H9 (cell line): Measurements from ENCODE around the gene CADPS2. TPM values are rescaled to one million over a fixed set of nuclear protein-coding genes. Genes with fewer than 3 reads are reported as not detected.
A peak's percentile ranks its signal among the peaks of the same experiment; 100 is the strongest.

Source experiments
- DNase-seq: peaks from one replicate; pipeline ENCODE4 v3.0.0-alpha.2; 2017
- H2AFZ ChIP-seq: one replicate; pipeline ENCODE4 v1.6.1; 2013; ENCODE audit warnings: mild to moderate bottlenecking, low read length, control low read depth, moderate library complexity
- H2AK5ac ChIP-seq: 2 replicates; pipeline ENCODE4 v1.6.1; 2013; ENCODE audit warnings: low read length, control low read depth, mixed read lengths; ENCODE audit not compliant: insufficient read length
- H2BK120ac ChIP-seq: one replicate; pipeline ENCODE4 v1.6.1; 2013; ENCODE audit warnings: low read depth, mild to moderate bottlenecking, low read length, control low read depth, inconsistent platforms; ENCODE audit not compliant: poor library complexity, severe bottlenecking
- H2BK12ac ChIP-seq: 2 replicates; pipeline ENCODE4 v1.6.1; 2013; ENCODE audit warnings: low read length, control low read depth, mixed read lengths, low read depth; ENCODE audit not compliant: insufficient read length
- H2BK15ac ChIP-seq: 2 replicates; pipeline ENCODE4 v1.6.1; 2013; ENCODE audit warnings: low read depth, low read length, control low read depth
- H2BK20ac ChIP-seq: one replicate; pipeline ENCODE4 v1.6.1; 2013; ENCODE audit warnings: low read depth, mild to moderate bottlenecking, low read length, control low read depth, inconsistent platforms; ENCODE audit not compliant: poor library complexity, severe bottlenecking
- H2BK5ac ChIP-seq: 2 replicates; pipeline ENCODE4 v1.6.1; 2013; ENCODE audit warnings: low read length, control low read depth, mixed read lengths; ENCODE audit not compliant: insufficient read length
- H3K14ac ChIP-seq: 2 replicates; pipeline ENCODE4 v1.6.1; 2013; ENCODE audit warnings: low read length, control low read depth; ENCODE audit not compliant: insufficient read depth
- H3K18ac ChIP-seq: 2 replicates; pipeline ENCODE4 v1.6.1; 2013; ENCODE audit warnings: low read depth, mild to moderate bottlenecking, mixed read lengths, low read length, control low read depth; ENCODE audit not compliant: insufficient read length
- H3K23ac ChIP-seq: 2 replicates; pipeline ENCODE4 v1.6.1; 2013; ENCODE audit warnings: low read length, control low read depth, mixed read lengths, low read depth; ENCODE audit not compliant: insufficient read length
- H3K23me2 ChIP-seq: 2 replicates; pipeline ENCODE4 v1.6.1; 2013; ENCODE audit warnings: low read depth, mild to moderate bottlenecking, mixed read lengths, low read length, control low read depth; ENCODE audit not compliant: insufficient read length, poor library complexity, severe bottlenecking
- H3K27ac ChIP-seq: 2 replicates; pipeline ENCODE4 v1.5.1; 2013; ENCODE audit warnings: low read length, control low read depth, mixed read lengths, low read depth; ENCODE audit not compliant: insufficient read length
- H3K27me3 ChIP-seq: 2 replicates; pipeline ENCODE4 v1.6.1; 2013; ENCODE audit warnings: low read length, control low read depth, inconsistent platforms; ENCODE audit not compliant: insufficient read depth
- H3K4ac ChIP-seq: 2 replicates; pipeline ENCODE4 v1.6.1; 2013; ENCODE audit warnings: low read depth, mild to moderate bottlenecking, control low read depth, inconsistent platforms, low read length, moderate library complexity
- H3K4me1 ChIP-seq: 2 replicates; pipeline ENCODE4 v1.6.1; 2013; ENCODE audit warnings: low read length, control low read depth, inconsistent platforms; ENCODE audit not compliant: insufficient read depth
- H3K4me2 ChIP-seq: 2 replicates; pipeline ENCODE4 v1.6.1; 2013; ENCODE audit warnings: low read length, control low read depth, mixed read lengths; ENCODE audit not compliant: insufficient read length, insufficient read depth
- H3K56ac ChIP-seq: 2 replicates; pipeline ENCODE4 v1.6.1; 2013; ENCODE audit warnings: low read depth, mild to moderate bottlenecking, mixed read lengths, low read length, control low read depth; ENCODE audit not compliant: insufficient read length
- H3K79me1 ChIP-seq: 2 replicates; pipeline ENCODE4 v1.6.1; 2013; ENCODE audit warnings: low read depth, mild to moderate bottlenecking, moderate library complexity, low read length, control low read depth, inconsistent platforms; ENCODE audit not compliant: insufficient read depth, poor library complexity, severe bottlenecking
- H3K79me2 ChIP-seq: 2 replicates; pipeline ENCODE4 v1.6.1; 2013; ENCODE audit warnings: low read length, control low read depth, inconsistent platforms; ENCODE audit not compliant: insufficient read depth
- H3K9ac ChIP-seq: 2 replicates; pipeline ENCODE4 v1.6.1; 2013; ENCODE audit warnings: low read length, control low read depth, mixed read lengths; ENCODE audit not compliant: insufficient read length; ENCODE audit errors: extremely low read depth
- H3K9me3 ChIP-seq: one replicate; pipeline ENCODE4 v1.6.1; 2013; ENCODE audit warnings: low read depth, low read length, inconsistent platforms; ENCODE audit not compliant: control insufficient read depth
- H3T11ph ChIP-seq: one replicate; pipeline ENCODE4 v1.6.1; 2013; ENCODE audit warnings: mild to moderate bottlenecking, low read length, control low read depth, inconsistent platforms
- H4K20me1 ChIP-seq: one replicate; pipeline ENCODE4 v1.6.1; 2013; ENCODE audit not compliant: control insufficient read depth, insufficient read length, insufficient read depth
- H4K5ac ChIP-seq: 2 replicates; pipeline ENCODE4 v1.6.1; 2013; ENCODE audit warnings: low read depth, mild to moderate bottlenecking, mixed read lengths, low read length, control low read depth; ENCODE audit not compliant: insufficient read length
- H4K8ac ChIP-seq: replicated peaks from 2 replicates; pipeline ENCODE4 v1.6.1; 2013; ENCODE audit warnings: low read length, control low read depth, mixed read lengths, low read depth; ENCODE audit not compliant: insufficient read length
- H4K91ac ChIP-seq: 2 replicates; pipeline ENCODE4 v1.6.1; 2013; ENCODE audit warnings: low read depth, mild to moderate bottlenecking, moderate library complexity, mixed read lengths, low read length, control low read depth; ENCODE audit not compliant: insufficient read length
- H3K27ac Mint-ChIP-seq, 3 experiments: 2 replicates in 2 of 3; 3 replicates in 1 of 3; pipeline ENCODE4 v1.8.0; 2020 to 2021; ENCODE audit warnings: mixed read lengths in 3 of 3, mild to moderate bottlenecking in 1 of 3, moderate library complexity in 1 of 3
- H3K27me3 Mint-ChIP-seq: 2 replicates; pipeline ENCODE4 v1.8.0; 2021; ENCODE audit warnings: low read depth, mild to moderate bottlenecking, moderate library complexity, mixed read lengths
- H3K36me3 Mint-ChIP-seq, 3 experiments: 2 replicates in 2 of 3; 3 replicates in 1 of 3; pipeline ENCODE4 v1.8.0; 2020 to 2021; ENCODE audit warnings: low read depth in 3 of 3, mixed read lengths in 3 of 3; ENCODE audit not compliant: insufficient read depth in 1 of 3
- H3K4me1 Mint-ChIP-seq, 2 experiments: 2 replicates each; pipeline ENCODE4 v1.8.0; 2020; ENCODE audit warnings: mixed read lengths in 2 of 2
- H3K4me3 Mint-ChIP-seq, 2 experiments: 2 replicates in 1 of 2; 3 replicates in 1 of 2; pipeline ENCODE4 v1.8.0; 2020 to 2021; ENCODE audit warnings: mild to moderate bottlenecking in 2 of 2, mixed read lengths in 2 of 2, moderate library complexity in 1 of 2
- H3K9me3 Mint-ChIP-seq, 2 experiments: 2 replicates in 1 of 2; 3 replicates in 1 of 2; pipeline ENCODE4 v1.8.0; 2020; ENCODE audit warnings: mild to moderate bottlenecking in 2 of 2, mixed read lengths in 2 of 2, moderate library complexity in 1 of 2
- WGBS: extraction: QIAGEN DNeasy Blood & Tissue Kit; methylation state at CpG from one replicate; pipeline ENCODE4 v1.1.7; 2013; ENCODE audit warnings: missing lambda C conversion rate, low lambda C conversion rate, mixed read lengths; ENCODE audit not compliant: insufficient read length; ENCODE audit errors: extremely low coverage; 5-methylcytosine and 5-hydroxymethylcytosine counted together
- total RNA-seq: library from RNA; stranded (reverse); gene quantifications from 2 replicates; pipeline ENCODE4 v1.2.1, GENCODE V29; 2021
- TF ChIP-seq, protein P1 (sequence below): fragments of 200-600 bp; sonication (generic); conservative IDR thresholded peaks from 3 replicates; pipeline ENCODE4 v1.8.0; 2021; ENCODE audit warnings: antibody characterized with exemption, mild to moderate bottlenecking

The CADPS2 gene
- total RNA-seq, 1 experiment from 2014 or later: 7.1 TPM

DNA sequence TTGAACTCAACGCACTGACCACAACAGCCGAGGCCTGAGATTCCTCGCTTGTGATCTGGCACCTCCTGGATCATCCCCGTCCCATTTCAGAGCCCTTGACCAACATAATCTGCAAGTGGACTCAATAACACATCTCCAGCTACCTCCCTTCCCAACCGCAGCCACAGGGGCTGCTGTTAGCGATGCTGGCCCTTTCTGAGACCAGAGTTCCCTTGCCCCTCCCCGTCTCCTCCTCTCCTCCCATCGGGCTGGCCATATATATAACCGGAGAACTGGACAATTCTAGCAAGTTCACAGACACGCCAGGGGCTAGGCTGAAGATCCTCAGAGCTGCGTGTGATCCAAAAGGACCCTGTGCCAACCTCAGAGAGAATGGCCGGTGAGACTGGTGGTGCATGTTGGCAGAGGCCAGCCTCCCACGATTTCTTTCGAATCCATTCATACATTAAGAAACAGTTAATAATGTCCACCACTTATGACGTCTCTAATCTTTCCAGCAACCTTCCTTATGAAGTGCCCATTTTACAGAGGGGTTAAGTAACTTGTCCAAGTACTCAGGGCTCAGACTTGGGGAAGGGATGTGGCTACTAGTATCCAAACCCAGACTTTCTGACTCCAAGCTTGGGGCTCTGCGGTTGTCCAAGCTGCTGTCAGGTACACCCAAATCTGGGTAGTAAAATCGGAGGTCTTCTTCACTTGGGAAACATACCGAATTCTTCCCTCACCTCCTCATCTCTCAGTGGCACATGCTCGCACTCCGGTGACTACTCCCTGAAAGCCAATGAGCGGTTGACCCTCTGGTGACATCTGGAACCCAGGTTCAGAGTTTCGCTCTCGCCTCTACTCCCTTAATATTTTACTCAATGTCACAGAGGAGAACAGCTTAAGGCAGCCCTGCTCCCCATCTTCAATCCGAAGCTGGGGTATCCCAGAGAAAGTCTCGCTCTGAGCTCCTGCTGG, 570.5 kb downstream of the CADPS2 start:
- TF ChIP-seq, protein P1, sequence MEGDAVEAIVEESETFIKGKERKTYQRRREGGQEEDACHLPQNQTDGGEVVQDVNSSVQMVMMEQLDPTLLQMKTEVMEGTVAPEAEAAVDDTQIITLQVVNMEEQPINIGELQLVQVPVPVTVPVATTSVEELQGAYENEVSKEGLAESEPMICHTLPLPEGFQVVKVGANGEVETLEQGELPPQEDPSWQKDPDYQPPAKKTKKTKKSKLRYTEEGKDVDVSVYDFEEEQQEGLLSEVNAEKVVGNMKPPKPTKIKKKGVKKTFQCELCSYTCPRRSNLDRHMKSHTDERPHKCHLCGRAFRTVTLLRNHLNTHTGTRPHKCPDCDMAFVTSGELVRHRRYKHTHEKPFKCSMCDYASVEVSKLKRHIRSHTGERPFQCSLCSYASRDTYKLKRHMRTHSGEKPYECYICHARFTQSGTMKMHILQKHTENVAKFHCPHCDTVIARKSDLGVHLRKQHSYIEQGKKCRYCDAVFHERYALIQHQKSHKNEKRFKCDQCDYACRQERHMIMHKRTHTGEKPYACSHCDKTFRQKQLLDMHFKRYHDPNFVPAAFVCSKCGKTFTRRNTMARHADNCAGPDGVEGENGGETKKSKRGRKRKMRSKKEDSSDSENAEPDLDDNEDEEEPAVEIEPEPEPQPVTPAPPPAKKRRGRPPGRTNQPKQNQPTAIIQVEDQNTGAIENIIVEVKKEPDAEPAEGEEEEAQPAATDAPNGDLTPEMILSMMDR: no peak
- H3K36me3 Mint-ChIP-seq: no peaks in the 10 kb centered on the region; a peak in 1 of 7 replicates
- no peak overlapping the region for H3K23ac ChIP-seq
- WGBS: no CpG with 5 or more reads among the region's 25 CpGs
- peak overlapping the region; percentile 50 to 54; a peak in 3 of 5 replicates for H3K4me3 Mint-ChIP-seq
- H2BK120ac ChIP-seq: no peak overlapping the region
- no peak overlapping the region for H3T11ph ChIP-seq
- H3K14ac ChIP-seq: no peak overlapping the region
- no peaks in the 10 kb centered on the region for H3K79me1 ChIP-seq
- no peaks in the 10 kb centered on the region for H3K79me2 ChIP-seq
- H3K4me1 ChIP-seq: peaks cover 7% of the 10 kb centered on the region; the same call in 1 of the 2 replicates
- H4K5ac ChIP-seq: no peak overlapping the region
- no peaks in the 10 kb centered on the region for H4K20me1 ChIP-seq
- H3K9ac ChIP-seq: no peak overlapping the region
- peak; percentile 54 for DNase-seq
- H4K91ac ChIP-seq: no peak overlapping the region
- no peak overlapping the region for H3K18ac ChIP-seq
- no peak overlapping the region for H2BK12ac ChIP-seq
- H3K56ac ChIP-seq: no peak overlapping the region
- H2BK20ac ChIP-seq: no peak overlapping the region
- peaks cover 0 to 3% of the 10 kb centered on the region in 2 experiments; a peak in 1 of 5 replicates for H3K9me3 Mint-ChIP-seq
- H3K23me2 ChIP-seq: peaks cover 14% of the 10 kb centered on the region
- H3K9me3 ChIP-seq: no peaks in the 10 kb centered on the region
- no peak overlapping the region for H3K27ac ChIP-seq
- no peak overlapping the region for H3K4ac ChIP-seq
- no peak overlapping the region for H2BK5ac ChIP-seq
- H3K4me1 Mint-ChIP-seq: peaks cover 49 to 65% of the 10 kb centered on the region in 2 experiments
- H3K27ac Mint-ChIP-seq: peak overlapping the region in 2 of 3 experiments; percentile 19 to 23; a peak in 2 of 7 replicates
- peak overlapping the region; percentile 29 for H3K4me2 ChIP-seq
- H4K8ac ChIP-seq: no peak overlapping the region
- H2AFZ ChIP-seq: no peak overlapping the region
- H3K27me3 Mint-ChIP-seq: peaks cover 94% of the 10 kb centered on the region
- H2AK5ac ChIP-seq: no peak overlapping the region
- no peak overlapping the region for H2BK15ac ChIP-seq
- peaks cover 22% of the 10 kb centered on the region; the same call in 1 of the 2 replicates for H3K27me3 ChIP-seq
